GM12878 (cell line): ENCODE measurements around the gene TREM1. TPM values are rescaled to one million over a fixed set of nuclear protein-coding genes. Genes with fewer than 3 reads are reported as not detected.

ENCODE experiments used
- ATAC-seq: fragments of 200-7000 bp; cut with Tn5 transposase; 3 replicates; pipeline ENCODE4 v1.9.1; 2020; ENCODE audit warnings: mild to moderate bottlenecking, moderate library complexity
- BruUV-seq: library from RNA; stranded (reverse); fragments of 400-500 nt; replicated peaks from 2 replicates; lab custom pipeline; 2021; lab: Mats Ljungman, UMichigan
- CTCF ChIA-PET: fragments of 300-600 bp; sonication (Branson Sonifier 250); formaldehyde crosslinking; extraction: SDS; loops from one replicate; lab custom pipeline; 2021; ENCODE audit warnings: inconsistent platforms; lab: Yijun Ruan, JAX
- POLR2A ChIA-PET: fragments of 350-600 bp; formaldehyde crosslinking; extraction: SDS; loops from one replicate; lab custom pipeline; 2021; ENCODE audit warnings: inconsistent platforms; lab: Charles Lee
- RAD21 ChIA-PET: fragments of 300-600 bp; sonication (Branson Sonifier 250); formaldehyde crosslinking; loops from one replicate; lab custom pipeline; 2023; ENCODE audit warnings: antibody characterized with exemption; ENCODE audit not compliant: unreplicated experiment; lab: Charles Lee
- SMC1A ChIA-PET: fragments of 300-600 bp; sonication (Branson Sonifier 250); formaldehyde crosslinking; loops from one replicate; lab custom pipeline; 2023; ENCODE audit not compliant: unreplicated experiment, uncharacterized antibody; lab: Charles Lee
- DNase-seq: peaks from one replicate; pipeline ENCODE4 v3.0.0-alpha.2; 2011; ENCODE audit warnings: low read depth, low spot score
- FAIRE-seq: peaks from 3 replicates; lab custom pipeline; 2011; peaks lifted over from hg19 to GRCh38; lab: Jason Lieb, UNC
- H2AFZ ChIP-seq: 2 replicates; pipeline ENCODE4 v1.6.0; 2011; ENCODE audit warnings: low read depth, low read length, control low read depth; ENCODE audit not compliant: control insufficient read depth
- H3K27ac ChIP-seq: 2 replicates; pipeline ENCODE4 v1.5.1; 2011; ENCODE audit warnings: control low read depth; ENCODE audit not compliant: control insufficient read depth, insufficient read depth
- H3K27me3 ChIP-seq, 2 experiments: replicated peaks in 1 of 2; 2 replicates each; pipeline versions ENCODE4 v1.6.0 to v1.6.1; 2011; ENCODE audit warnings: low read length in 1 of 2; ENCODE audit not compliant: control insufficient read depth in 2 of 2, insufficient read depth in 2 of 2
- H3K36me3 ChIP-seq, 2 experiments: 2 replicates each; pipeline ENCODE4 v1.5.1; 2011; ENCODE audit warnings: low read length in 1 of 2; ENCODE audit not compliant: control insufficient read depth in 2 of 2, insufficient read depth in 2 of 2
- H3K4me1 ChIP-seq: 2 replicates; pipeline ENCODE4 v1.6.1; 2011; ENCODE audit warnings: mild to moderate bottlenecking, low read length, moderate library complexity, mixed read lengths; ENCODE audit not compliant: control insufficient read depth, insufficient read depth
- H3K4me2 ChIP-seq: 2 replicates; pipeline ENCODE4 v1.6.0; 2011; ENCODE audit warnings: control low read depth; ENCODE audit not compliant: control insufficient read depth, insufficient read depth
- H3K4me3 ChIP-seq: fragments of 200-600 bp; sonication (generic); 2 replicates; pipeline ENCODE4 v1.5.1; 2016
- H3K79me2 ChIP-seq: 2 replicates; pipeline ENCODE4 v1.6.0; 2011; ENCODE audit warnings: low read length; ENCODE audit not compliant: control insufficient read depth, insufficient read depth
- H3K9ac ChIP-seq: 2 replicates; pipeline ENCODE4 v1.8.0; 2011; ENCODE audit warnings: low read length, control low read depth, mixed read lengths; ENCODE audit not compliant: control insufficient read depth, insufficient read depth
- H3K9me3 ChIP-seq: replicated peaks from 3 replicates; pipeline ENCODE4 v1.5.1; 2011; ENCODE audit warnings: mild to moderate bottlenecking, low read length; ENCODE audit not compliant: control insufficient read depth, insufficient read depth
- H4K20me1 ChIP-seq: 2 replicates; pipeline ENCODE4 v1.6.0; 2011; ENCODE audit not compliant: control insufficient read depth, insufficient read depth
- BRCA1 ChIP-seq: IDR thresholded peaks from 2 replicates; pipeline ENCODE4 v1.6.1; 2011; ENCODE audit warnings: low read depth, low read length, improper control_type of control experiment
- CTCF ChIP-seq, 3 experiments: IDR thresholded peaks in 2 of 3; conservative IDR thresholded peaks in 1 of 3; 2 replicates each; pipeline ENCODE4 v1.5.1; 2011; ENCODE audit warnings: low read depth in 3 of 3, low read length in 3 of 3, mild to moderate bottlenecking in 3 of 3, control low read depth in 2 of 3, moderate library complexity in 2 of 3, inconsistent platforms in 1 of 3, mixed read lengths in 1 of 3; ENCODE audit not compliant: control insufficient read depth in 2 of 3, insufficient read depth in 1 of 3; ENCODE audit errors: extremely low read depth in 1 of 3
- ESRRA ChIP-seq: IDR thresholded peaks from 2 replicates; pipeline ENCODE4 v1.6.1; 2012; ENCODE audit warnings: mild to moderate bottlenecking, low read length, improper control_type of control experiment
- MEF2B ChIP-seq: fragments of 450-650 bp; IDR thresholded peaks from 2 replicates; pipeline ENCODE4 v1.6.1; 2018; ENCODE audit warnings: mild to moderate bottlenecking, moderate library complexity; ENCODE audit not compliant: partially characterized antibody, poor library complexity, severe bottlenecking
- RAD21 ChIP-seq: IDR thresholded peaks from 2 replicates; pipeline ENCODE4 v1.6.1; 2011; ENCODE audit warnings: mild to moderate bottlenecking, low read depth, low read length, moderate library complexity; ENCODE audit not compliant: insufficient read depth
- ZZZ3 ChIP-seq: IDR thresholded peaks from 2 replicates; pipeline ENCODE4 v1.6.1; 2011; ENCODE audit warnings: low read depth; ENCODE audit not compliant: control insufficient read depth, insufficient read length
- WGBS: methylation state at CpG from one replicate; pipeline ENCODE4 v1.1.6; 2016; ENCODE audit warnings: low lambda C conversion rate; ENCODE audit not compliant: insufficient replicate concordance, insufficient coverage; ENCODE audit errors: missing lambda C conversion rate; 5-methylcytosine and 5-hydroxymethylcytosine counted together
- in situ Hi-C: fragments of 300-500 bp; cut with MboI; formaldehyde crosslinking; loops from 9 replicates; pipeline ENCODE4 v1.14.3; 2018; ENCODE audit warnings: mixed read lengths
- intact Hi-C: fragments of 100-400 bp; cut with micrococcal nuclease; formaldehyde crosslinking; loops from one replicate; pipeline ENCODE4 v1.14.2; 2022; ENCODE audit not compliant: unreplicated experiment
- polyA plus RNA-seq, 11 experiments: library from polyadenylated mRNA; depleted of rRNA in 4 of 11; unstranded in 6 of 11; stranded (reverse) in 5 of 11; fragments of >200 nt; fragmentation: Nextera tagmentation in 4 of 11; fragmentation: Illumina TruSeq in 1 of 11; extraction: Ambion mirVana in 4 of 11; extraction: Trizol in 1 of 11; gene quantifications; 1 replicate in 1 of 11; 2 replicates in 10 of 11; pipeline versions ENCODE4 v1.2.1 to v1.2.3, GENCODE V29; 2011 to 2016; ENCODE audit warnings: inconsistent platforms in 2 of 11, missing spikeins in 2 of 11, low read depth in 1 of 11
- total RNA-seq, 4 experiments: library from RNA; depleted of rRNA in 3 of 4; stranded (reverse); fragments of >200 nt in 3 of 4; fragmentation: Illumina TruSeq in 1 of 4; extraction: Trizol in 1 of 4; gene quantifications; 2 replicates each; pipeline versions ENCODE4 v1.2.1 to v1.2.3, GENCODE V29; 2013 to 2021
- TF ChIP-seq, protein P1 (sequence below): fragments of 450-650 bp; formaldehyde crosslinking; IDR thresholded peaks from 2 replicates; pipeline ENCODE4 v1.5.0; 2022; ENCODE audit warnings: mild to moderate bottlenecking, missing genetic modification characterization

TREM1 gene
- total and polyA plus RNA-seq, 10 of the 15 experiments (the other 5 are each of a cell fraction or from before 2014, with no cell fraction given), result 0.09 to 2.6 (median 0.28) TPM; not detected in 2

DNA sequence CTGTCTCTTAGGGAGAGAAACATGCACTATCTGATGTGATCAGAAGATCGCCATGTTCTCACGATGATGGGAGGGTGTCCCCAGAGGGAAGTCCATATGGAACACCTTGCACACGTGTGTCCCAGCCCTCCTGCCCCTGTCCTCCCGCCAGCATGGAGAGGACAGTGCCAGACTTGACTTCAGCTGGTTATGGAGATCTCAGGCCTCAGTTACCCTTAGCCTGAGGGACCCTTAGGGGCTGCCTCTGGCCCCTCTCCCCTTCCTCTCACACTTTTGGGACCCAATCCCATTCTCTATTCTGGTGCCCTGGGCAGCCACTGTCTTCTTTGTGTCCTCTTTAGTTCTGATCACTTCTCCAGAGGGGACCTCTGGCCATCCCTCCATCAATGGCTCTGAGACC, 56.8 kb downstream of the TREM1 start (continued):
- TF ChIP-seq ZZZ3, result no peak
- TF ChIP-seq, protein P1, sequence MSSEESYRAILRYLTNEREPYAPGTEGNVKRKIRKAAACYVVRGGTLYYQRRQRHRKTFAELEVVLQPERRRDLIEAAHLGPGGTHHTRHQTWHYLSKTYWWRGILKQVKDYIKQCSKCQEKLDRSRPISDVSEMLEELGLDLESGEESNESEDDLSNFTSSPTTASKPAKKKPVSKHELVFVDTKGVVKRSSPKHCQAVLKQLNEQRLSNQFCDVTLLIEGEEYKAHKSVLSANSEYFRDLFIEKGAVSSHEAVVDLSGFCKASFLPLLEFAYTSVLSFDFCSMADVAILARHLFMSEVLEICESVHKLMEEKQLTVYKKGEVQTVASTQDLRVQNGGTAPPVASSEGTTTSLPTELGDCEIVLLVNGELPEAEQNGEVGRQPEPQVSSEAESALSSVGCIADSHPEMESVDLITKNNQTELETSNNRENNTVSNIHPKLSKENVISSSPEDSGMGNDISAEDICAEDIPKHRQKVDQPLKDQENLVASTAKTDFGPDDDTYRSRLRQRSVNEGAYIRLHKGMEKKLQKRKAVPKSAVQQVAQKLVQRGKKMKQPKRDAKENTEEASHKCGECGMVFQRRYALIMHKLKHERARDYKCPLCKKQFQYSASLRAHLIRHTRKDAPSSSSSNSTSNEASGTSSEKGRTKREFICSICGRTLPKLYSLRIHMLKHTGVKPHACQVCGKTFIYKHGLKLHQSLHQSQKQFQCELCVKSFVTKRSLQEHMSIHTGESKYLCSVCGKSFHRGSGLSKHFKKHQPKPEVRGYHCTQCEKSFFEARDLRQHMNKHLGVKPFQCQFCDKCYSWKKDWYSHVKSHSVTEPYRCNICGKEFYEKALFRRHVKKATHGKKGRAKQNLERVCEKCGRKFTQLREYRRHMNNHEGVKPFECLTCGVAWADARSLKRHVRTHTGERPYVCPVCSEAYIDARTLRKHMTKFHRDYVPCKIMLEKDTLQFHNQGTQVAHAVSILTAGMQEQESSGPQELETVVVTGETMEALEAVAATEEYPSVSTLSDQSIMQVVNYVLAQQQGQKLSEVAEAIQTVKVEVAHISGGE, result no peak
- no peak for TF ChIP-seq BRCA1
- TF ChIP-seq MEF2B, result no peak

DNA sequence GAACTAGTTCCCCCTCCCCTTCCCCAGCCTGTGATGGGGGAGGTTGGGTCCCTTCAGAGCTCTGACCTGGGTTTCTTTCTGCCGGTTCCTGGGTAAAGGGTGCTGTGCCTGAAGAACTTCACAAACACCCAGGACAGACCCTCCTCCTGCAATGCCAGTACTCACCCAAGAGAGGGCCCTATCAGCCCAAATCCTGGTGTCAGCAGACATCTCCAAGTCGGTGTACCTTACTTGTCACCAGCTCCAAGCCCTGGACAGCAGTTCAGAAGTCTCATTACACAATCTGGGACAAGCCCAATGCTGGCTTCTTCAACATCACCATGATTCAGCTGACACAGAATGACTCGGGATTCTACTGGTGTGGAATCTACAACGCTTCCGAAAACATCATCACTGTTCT, 57.9 kb downstream of the TREM1 start:
- no peak overlapping the region for H3K27ac ChIP-seq
- H2AFZ ChIP-seq, result no peak overlapping the region
- no peaks in the 10 kb centered on the region for H3K79me2 ChIP-seq
- ChIA-PET SMC1A (no interaction called here), CTCF (no interaction called here), POLR2A (no interaction called here)
- in situ Hi-C loops (no loop called here), intact Hi-C loops (no loop called here)
- no peak overlapping the region for H3K9ac ChIP-seq
- no peak overlapping the region for H3K4me3 ChIP-seq
- WGBS, result 18% methylated on average over 4 of the region's 5 CpGs
- no peaks in the 10 kb centered on the region for H3K36me3 ChIP-seq
- no peak for ATAC-seq
- no peak overlapping the region for H3K4me2 ChIP-seq
- H3K9me3 ChIP-seq, result no peaks in the 10 kb centered on the region
- no peak for FAIRE-seq
- H4K20me1 ChIP-seq, result no peaks in the 10 kb centered on the region
- H3K27me3 ChIP-seq, result peaks cover 0 to 3% of the 10 kb centered on the region in 2 experiments; a peak in 1 of 4 replicates
- no peak for DNase-seq
- no TSS peak for BruUV-seq
- TF ChIP-seq CTCF (IDR thresholded peaks at IDR 0.05 in 2 of 3, conservative IDR thresholded peaks at IDR 0.05 in 1 of 3; ENCODE audit: control insufficient read depth in 2 of 3, extremely low read depth in 1 of 3, insufficient read depth in 1 of 3, low read depth in 3 of 3, low read length in 3 of 3) (peak in 2 of 3 experiments; percentile 8 to 11; a peak in 1 of 6 replicates), RAD21 (peak; percentile 27; the same call in 1 of the 2 replicates), ESRRA (no peak)
- TF ChIP-seq, all 136 proteins: peak for 2
- RAD21 ChIA-PET, result no interaction called here
- no peaks in the 10 kb centered on the region for H3K4me1 ChIP-seq
